Hepatocyte (in vitro differentiated cells): Measurements from ENCODE around the gene CHST13. TPM values are rescaled to one million over a fixed set of nuclear protein-coding genes. Genes with fewer than 3 reads are reported as not detected.

Experiments
- DNase-seq: peaks from one replicate; pipeline ENCODE4 v3.0.0-alpha.2; 2016; ENCODE audit warnings: low spot score
- H2AFZ ChIP-seq: fragments of 200-600 bp; sonication (generic); 2 replicates; pipeline ENCODE4 v1.6.0; 2016; ENCODE audit warnings: antibody characterized with exemption, mild to moderate bottlenecking
- H3K27ac ChIP-seq: fragments of 200-600 bp; sonication (generic); 2 replicates; pipeline ENCODE4 v1.5.1; 2016; ENCODE audit warnings: mild to moderate bottlenecking
- H3K27me3 ChIP-seq: fragments of 200-600 bp; sonication (generic); 2 replicates; pipeline ENCODE4 v1.6.1; 2016
- H3K36me3 ChIP-seq: fragments of 200-600 bp; sonication (generic); replicated peaks from 2 replicates; pipeline ENCODE4 v1.5.1; 2016; ENCODE audit warnings: low read depth; ENCODE audit not compliant: insufficient read depth
- H3K4me1 ChIP-seq: fragments of 200-600 bp; sonication (generic); 2 replicates; pipeline ENCODE4 v1.5.1; 2016; ENCODE audit warnings: mild to moderate bottlenecking, moderate library complexity; ENCODE audit not compliant: insufficient read depth
- H3K4me2 ChIP-seq: fragments of 200-600 bp; sonication (generic); 2 replicates; pipeline ENCODE4 v1.6.0; 2016
- H3K4me3 ChIP-seq: fragments of 200-600 bp; sonication (generic); 2 replicates; pipeline ENCODE4 v1.5.1; 2016; ENCODE audit warnings: mild to moderate bottlenecking
- H3K79me2 ChIP-seq: fragments of 200-600 bp; sonication (generic); 2 replicates; pipeline ENCODE4 v1.6.0; 2017; ENCODE audit warnings: mild to moderate bottlenecking
- H3K9me2 ChIP-seq: fragments of 200-600 bp; sonication (generic); replicated peaks from 2 replicates; pipeline ENCODE4 v1.6.0; 2017; ENCODE audit warnings: mild to moderate bottlenecking; ENCODE audit not compliant: insufficient read depth
- H3K9me3 ChIP-seq: fragments of 200-600 bp; sonication (generic); 2 replicates; pipeline ENCODE4 v1.5.1; 2016; ENCODE audit warnings: low read depth, mild to moderate bottlenecking
- H4K20me1 ChIP-seq: fragments of 200-600 bp; sonication (generic); 2 replicates; pipeline ENCODE4 v1.6.0; 2016; ENCODE audit warnings: mild to moderate bottlenecking; ENCODE audit not compliant: insufficient read depth, poor library complexity, severe bottlenecking
- EZH2 ChIP-seq: fragments of 200-600 bp; sonication (generic); IDR thresholded peaks from 2 replicates; pipeline ENCODE4 v1.6.1; 2016; ENCODE audit warnings: antibody characterized with exemption, mild to moderate bottlenecking, borderline replicate concordance
- EZH2phosphoT487 ChIP-seq: fragments of 200-600 bp; sonication (generic); IDR thresholded peaks from one replicate; pipeline ENCODE4 v1.6.1; 2018; ENCODE audit warnings: antibody characterized with exemption, mild to moderate bottlenecking, low read depth, moderate library complexity; ENCODE audit not compliant: unreplicated experiment, severe bottlenecking
- WGBS: methylation state at CpG from one replicate; pipeline ENCODE4 v1.1.6; 2016; ENCODE audit warnings: low lambda C conversion rate; ENCODE audit errors: missing lambda C conversion rate; 5-methylcytosine and 5-hydroxymethylcytosine counted together
- polyA plus RNA-seq: library from polyadenylated mRNA; unstranded; fragments of >200 nt; fragmentation: Nextera tagmentation; extraction: Ambion mirVana; gene quantifications from 2 replicates; pipeline ENCODE4 v1.2.1, GENCODE V29; 2016
- total RNA-seq: library from RNA; depleted of rRNA; stranded (reverse); fragments of >200 nt; gene quantifications from 2 replicates; pipeline ENCODE4 v1.2.3, GENCODE V29; 2014
- TF ChIP-seq, protein P1 (sequence below): fragments of 200-600 bp; sonication (generic); IDR thresholded peaks from 2 replicates; pipeline ENCODE4 v1.5.1; 2016; ENCODE audit warnings: antibody characterized with exemption, mild to moderate bottlenecking; ENCODE audit not compliant: poor library complexity

CHST13 gene
- total and polyA plus RNA-seq, 2 experiments from 2014 or later, result 31.5 to 54.6 TPM

DNA sequence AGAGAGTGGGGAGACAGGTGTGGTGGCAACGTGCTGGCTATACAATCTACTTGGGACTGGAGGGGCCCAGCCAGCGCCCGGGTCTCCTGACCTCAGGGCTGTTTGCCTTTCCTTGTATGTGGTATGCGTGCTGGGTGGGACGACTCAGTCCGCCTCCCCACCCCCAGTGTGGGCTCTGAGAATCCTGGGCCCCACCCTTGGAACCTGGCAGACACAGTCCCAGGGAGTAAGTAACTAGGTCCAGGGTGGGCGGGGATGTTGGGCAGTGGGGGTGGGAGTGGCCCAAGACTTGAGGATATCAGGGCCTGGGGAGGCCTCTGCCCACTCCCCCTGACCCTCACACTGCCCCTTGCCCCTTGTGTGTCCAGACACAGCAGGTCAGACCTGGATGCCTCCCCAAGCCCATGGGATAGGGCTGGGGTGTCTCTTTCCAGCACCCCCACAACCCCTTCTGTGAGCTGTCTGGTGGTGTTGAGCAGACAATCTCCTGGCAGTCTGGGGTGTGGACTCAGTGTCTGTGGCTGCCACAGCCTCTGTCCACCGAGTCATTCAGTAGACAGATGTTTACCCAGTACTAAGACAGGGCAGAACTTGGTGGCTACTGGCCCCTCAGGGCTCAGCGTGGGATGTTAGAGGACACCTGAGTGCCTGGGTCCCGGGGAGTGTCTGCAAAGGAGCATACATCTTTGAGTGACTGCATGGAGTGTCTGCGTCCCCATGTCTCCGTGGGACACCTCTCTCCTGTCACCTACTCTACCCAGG is 1.3 kb downstream of the CHST13 start:
- DNase-seq, result peak; percentile 61
- H3K4me2 ChIP-seq, result peak overlapping the region; percentile 95

DNA sequence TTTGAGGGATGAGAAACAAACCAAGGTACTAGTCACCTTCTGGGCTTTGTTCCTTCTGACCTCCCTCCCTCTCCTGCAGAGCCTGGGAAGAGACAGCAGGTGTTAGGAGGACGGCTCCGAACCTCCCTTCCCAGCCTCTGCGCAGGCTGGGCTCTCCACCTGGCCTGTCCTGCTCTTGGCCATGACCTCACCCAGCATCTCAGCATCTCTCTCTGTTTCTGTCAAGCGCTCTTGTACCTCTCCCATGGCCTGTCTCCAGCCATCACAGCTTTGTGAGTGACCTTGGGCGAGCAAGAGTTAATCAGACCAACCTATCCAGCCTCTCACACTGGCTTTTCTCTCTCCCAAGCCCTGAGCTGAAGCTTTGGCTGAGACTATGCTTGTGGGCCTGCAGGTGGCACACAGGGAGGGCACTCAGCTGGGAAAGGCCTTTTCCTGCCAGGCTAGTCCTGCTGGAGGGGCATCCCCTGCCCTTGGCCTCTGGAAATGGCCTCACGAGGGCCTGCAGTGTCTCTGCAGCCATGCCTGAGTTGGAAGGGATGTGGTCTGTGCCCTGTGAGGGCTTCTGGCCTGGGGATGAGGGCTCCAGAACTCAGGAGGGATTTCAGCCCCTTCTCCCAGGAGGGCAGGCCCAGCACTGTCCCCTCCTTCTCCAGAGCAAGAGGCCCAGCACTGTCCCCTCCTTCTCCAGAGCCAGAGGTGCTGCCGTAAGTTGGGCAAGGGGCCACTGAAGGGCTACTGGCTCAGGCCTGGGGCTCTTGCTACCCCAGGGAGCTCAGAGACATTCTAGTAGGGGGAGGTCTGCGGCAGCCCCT is 2.1 kb downstream of the CHST13 start:
- no peaks in the 10 kb centered on the region for H4K20me1 ChIP-seq
- 86% methylated on average over 8 of the region's 8 CpGs for WGBS

More for the DNA sequence above, 1.3 kb downstream of the CHST13 start:
- Histone ChIP-seq H3K79me2 (no peaks in the 10 kb centered on the region), H3K27me3 (peaks cover 10% of the 10 kb centered on the region), H4K20me1 (no peaks in the 10 kb centered on the region), H3K4me1 (peaks cover 42% of the 10 kb centered on the region), H2AFZ (no peak overlapping the region), H3K9me2 (no peaks in the 10 kb centered on the region), H3K27ac (peak overlapping the region; percentile 87), H3K9me3 (no peaks in the 10 kb centered on the region), H3K4me3 (peak overlapping the region; percentile 52), H3K36me3 (no peaks in the 10 kb centered on the region)
- no peak for TF ChIP-seq EZH2
- TF ChIP-seq, protein P1, sequence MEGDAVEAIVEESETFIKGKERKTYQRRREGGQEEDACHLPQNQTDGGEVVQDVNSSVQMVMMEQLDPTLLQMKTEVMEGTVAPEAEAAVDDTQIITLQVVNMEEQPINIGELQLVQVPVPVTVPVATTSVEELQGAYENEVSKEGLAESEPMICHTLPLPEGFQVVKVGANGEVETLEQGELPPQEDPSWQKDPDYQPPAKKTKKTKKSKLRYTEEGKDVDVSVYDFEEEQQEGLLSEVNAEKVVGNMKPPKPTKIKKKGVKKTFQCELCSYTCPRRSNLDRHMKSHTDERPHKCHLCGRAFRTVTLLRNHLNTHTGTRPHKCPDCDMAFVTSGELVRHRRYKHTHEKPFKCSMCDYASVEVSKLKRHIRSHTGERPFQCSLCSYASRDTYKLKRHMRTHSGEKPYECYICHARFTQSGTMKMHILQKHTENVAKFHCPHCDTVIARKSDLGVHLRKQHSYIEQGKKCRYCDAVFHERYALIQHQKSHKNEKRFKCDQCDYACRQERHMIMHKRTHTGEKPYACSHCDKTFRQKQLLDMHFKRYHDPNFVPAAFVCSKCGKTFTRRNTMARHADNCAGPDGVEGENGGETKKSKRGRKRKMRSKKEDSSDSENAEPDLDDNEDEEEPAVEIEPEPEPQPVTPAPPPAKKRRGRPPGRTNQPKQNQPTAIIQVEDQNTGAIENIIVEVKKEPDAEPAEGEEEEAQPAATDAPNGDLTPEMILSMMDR, result no peak
- no peak for TF ChIP-seq EZH2phosphoT487
- WGBS, result 54% methylated on average over 12 of the region's 12 CpGs

DNA sequence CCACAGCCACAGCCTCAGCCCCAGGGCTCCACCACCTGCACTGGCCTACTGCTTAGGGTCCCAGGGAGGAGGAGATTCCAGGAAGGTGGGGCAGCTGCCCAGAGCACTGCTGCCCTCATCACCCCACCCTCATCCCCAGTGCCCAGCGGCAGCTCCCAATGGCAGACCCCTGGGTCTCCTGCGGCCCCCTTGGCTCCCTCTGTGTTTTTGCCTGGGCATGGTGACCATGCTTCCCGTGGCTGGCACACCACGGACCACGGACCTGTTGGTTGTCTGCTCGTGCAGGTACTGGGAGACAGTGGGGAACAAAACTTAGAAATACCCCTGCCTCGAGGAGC is 2.7 kb downstream of the CHST13 start:
- 94% methylated on average over 6 of the region's 7 CpGs for WGBS
- Histone ChIP-seq H3K36me3 (no peaks in the 10 kb centered on the region), H3K79me2 (peaks cover 5% of the 10 kb centered on the region), H3K9me3 (no peaks in the 10 kb centered on the region), H2AFZ (no peak overlapping the region), H4K20me1 (no peaks in the 10 kb centered on the region), H3K4me1 (peaks cover 48% of the 10 kb centered on the region), H3K9me2 (no peaks in the 10 kb centered on the region), H3K27ac (no peak overlapping the region), H3K27me3 (peaks cover 10% of the 10 kb centered on the region), H3K4me3 (no peak overlapping the region), H3K4me2 (no peak overlapping the region)
- no peak for DNase-seq
- TF ChIP-seq EZH2phosphoT487 (no peak), EZH2 (no peak)
- TF ChIP-seq, protein P1, result no peak

More for the DNA sequence above, 2.1 kb downstream of the CHST13 start:
- peaks cover 48% of the 10 kb centered on the region for H3K4me1 ChIP-seq
- H3K4me2 ChIP-seq, result peak overlapping the region; percentile 19
- peaks cover 2% of the 10 kb centered on the region for H3K79me2 ChIP-seq
- no peak overlapping the region for H2AFZ ChIP-seq
- H3K36me3 ChIP-seq, result no peaks in the 10 kb centered on the region
- TF ChIP-seq, protein P1, result no peak
- TF ChIP-seq EZH2 (no peak), EZH2phosphoT487 (no peak)
- H3K4me3 ChIP-seq, result no peak overlapping the region
- peaks cover 10% of the 10 kb centered on the region for H3K27me3 ChIP-seq
- no peaks in the 10 kb centered on the region for H3K9me3 ChIP-seq
- DNase-seq, result no peak
- no peaks in the 10 kb centered on the region for H3K9me2 ChIP-seq
- peak overlapping the region; percentile 87 for H3K27ac ChIP-seq
